ENCODE results near the gene ARL6IP5. TPM values are rescaled to one million over a fixed set of nuclear protein-coding genes. Genes with fewer than 3 reads are reported as not detected.

ARL6IP5 gene
- total RNA-seq, 1 experiment from 2014 or later: 31.2 TPM

DNA sequence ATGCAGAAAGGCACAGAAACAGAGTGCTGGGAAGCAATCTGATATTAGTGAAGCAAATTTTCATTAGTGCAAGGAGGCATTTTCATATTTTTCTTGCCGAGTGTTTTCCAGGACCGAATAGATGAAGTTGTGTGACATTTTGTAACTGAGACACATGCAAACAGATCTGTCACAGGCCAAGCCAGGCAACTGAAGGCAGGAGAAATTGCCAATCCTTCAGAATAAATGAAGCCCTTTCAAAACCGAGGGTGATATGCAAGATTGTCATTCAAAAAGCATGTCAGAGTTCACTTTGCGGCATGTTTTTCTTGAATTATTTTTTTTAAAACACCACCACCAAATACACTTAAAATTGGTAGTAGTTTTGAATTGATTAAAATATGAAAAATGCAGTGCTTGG is 31.4 kb downstream of the ARL6IP5 start:
- H3K36me3 ChIP-seq (ENCODE audit: control insufficient read depth, insufficient read depth, low read length): no peaks in the 10 kb centered on the region
- H3K4me3 ChIP-seq (ENCODE audit: low read depth, low read length): no peak overlapping the region
- no peak overlapping the region for H3K4me3 Mint-ChIP-seq (ENCODE audit: unreplicated experiment)
- BruUV-seq (replicated peaks): no TSS peak
- intact Hi-C loops (cut with micrococcal nuclease; ENCODE audit: unreplicated experiment): no loop called here
- DNase-seq: no peak
- H3K27me3 Mint-ChIP-seq (ENCODE audit: insufficient read depth, unreplicated experiment): no peaks in the 10 kb centered on the region
- TF ChIP-seq, protein P1, sequence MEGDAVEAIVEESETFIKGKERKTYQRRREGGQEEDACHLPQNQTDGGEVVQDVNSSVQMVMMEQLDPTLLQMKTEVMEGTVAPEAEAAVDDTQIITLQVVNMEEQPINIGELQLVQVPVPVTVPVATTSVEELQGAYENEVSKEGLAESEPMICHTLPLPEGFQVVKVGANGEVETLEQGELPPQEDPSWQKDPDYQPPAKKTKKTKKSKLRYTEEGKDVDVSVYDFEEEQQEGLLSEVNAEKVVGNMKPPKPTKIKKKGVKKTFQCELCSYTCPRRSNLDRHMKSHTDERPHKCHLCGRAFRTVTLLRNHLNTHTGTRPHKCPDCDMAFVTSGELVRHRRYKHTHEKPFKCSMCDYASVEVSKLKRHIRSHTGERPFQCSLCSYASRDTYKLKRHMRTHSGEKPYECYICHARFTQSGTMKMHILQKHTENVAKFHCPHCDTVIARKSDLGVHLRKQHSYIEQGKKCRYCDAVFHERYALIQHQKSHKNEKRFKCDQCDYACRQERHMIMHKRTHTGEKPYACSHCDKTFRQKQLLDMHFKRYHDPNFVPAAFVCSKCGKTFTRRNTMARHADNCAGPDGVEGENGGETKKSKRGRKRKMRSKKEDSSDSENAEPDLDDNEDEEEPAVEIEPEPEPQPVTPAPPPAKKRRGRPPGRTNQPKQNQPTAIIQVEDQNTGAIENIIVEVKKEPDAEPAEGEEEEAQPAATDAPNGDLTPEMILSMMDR (IDR thresholded peaks at IDR 0.05; ENCODE audit: insufficient read depth in 1 of 2, low read depth in 1 of 2, low read length in 1 of 2, severe bottlenecking in 1 of 2, unreplicated experiment in 1 of 2): no peak
- H3K9me3 ChIP-seq: no peaks in the 10 kb centered on the region
- no peaks in the 10 kb centered on the region for H3K4me1 Mint-ChIP-seq (ENCODE audit: low read depth, unreplicated experiment)
- ChIA-PET POLR2A (no interaction called here), CTCF (no interaction called here)
- H3K27ac Mint-ChIP-seq (ENCODE audit: unreplicated experiment): no peak overlapping the region
- no peaks in the 10 kb centered on the region for H3K27me3 ChIP-seq (replicated peaks; ENCODE audit: control insufficient read depth, insufficient read depth, low read length)
- H3K4me1 ChIP-seq: peaks cover 8% of the 10 kb centered on the region; the same call in 1 of the 2 replicates
- H3K36me3 Mint-ChIP-seq (ENCODE audit: insufficient read depth, unreplicated experiment): no peaks in the 10 kb centered on the region
- H3K9me3 Mint-ChIP-seq (ENCODE audit: unreplicated experiment): no peaks in the 10 kb centered on the region

DNA sequence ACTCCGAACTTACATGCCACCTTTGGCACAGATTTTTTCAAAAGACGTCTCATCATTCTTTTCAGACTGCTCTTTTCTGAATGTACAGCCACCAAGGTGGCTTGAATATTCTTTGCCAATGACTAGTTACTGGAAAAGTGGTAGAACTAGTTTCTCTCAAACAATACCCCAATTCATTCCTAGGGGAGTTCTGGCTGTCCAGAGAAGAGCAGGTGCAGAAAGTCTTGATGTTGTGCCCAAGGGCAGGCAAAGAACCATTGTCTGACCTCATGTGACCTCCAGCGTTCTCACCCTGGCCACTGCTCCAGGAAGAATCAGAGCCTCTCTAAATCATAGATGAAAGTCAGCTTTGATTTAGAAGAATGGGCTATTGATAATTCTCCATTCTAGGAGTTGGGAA is 32.2 kb downstream of the ARL6IP5 start:
- CTCF ChIA-PET: no interaction called here
- Mint-ChIP-seq H3K27ac (ENCODE audit: unreplicated experiment) (no peak overlapping the region), H3K27me3 (ENCODE audit: insufficient read depth, unreplicated experiment) (no peaks in the 10 kb centered on the region), H3K4me1 (ENCODE audit: low read depth, unreplicated experiment) (no peaks in the 10 kb centered on the region), H3K4me3 (ENCODE audit: unreplicated experiment) (no peak overlapping the region), H3K9me3 (ENCODE audit: unreplicated experiment) (no peaks in the 10 kb centered on the region), H3K36me3 (ENCODE audit: insufficient read depth, unreplicated experiment) (no peaks in the 10 kb centered on the region)
- Histone ChIP-seq H3K27me3 (replicated peaks; ENCODE audit: control insufficient read depth, insufficient read depth, low read length) (no peaks in the 10 kb centered on the region), H3K4me3 (ENCODE audit: low read depth, low read length) (no peak overlapping the region), H3K4me1 (peaks cover 8% of the 10 kb centered on the region; the same call in 1 of the 2 replicates), H3K36me3 (ENCODE audit: control insufficient read depth, insufficient read depth, low read length) (no peaks in the 10 kb centered on the region), H3K9me3 (no peaks in the 10 kb centered on the region)
- intact Hi-C loops (cut with micrococcal nuclease; ENCODE audit: unreplicated experiment): no loop called here
- POLR2A ChIA-PET: no interaction called here
- BruUV-seq (replicated peaks): no TSS peak
- DNase-seq: peak; percentile 18 to 43
- TF ChIP-seq, protein P1 (IDR thresholded peaks at IDR 0.05; ENCODE audit: insufficient read depth in 1 of 2, low read depth in 1 of 2, low read length in 1 of 2, severe bottlenecking in 1 of 2, unreplicated experiment in 1 of 2): no peak

DNA sequence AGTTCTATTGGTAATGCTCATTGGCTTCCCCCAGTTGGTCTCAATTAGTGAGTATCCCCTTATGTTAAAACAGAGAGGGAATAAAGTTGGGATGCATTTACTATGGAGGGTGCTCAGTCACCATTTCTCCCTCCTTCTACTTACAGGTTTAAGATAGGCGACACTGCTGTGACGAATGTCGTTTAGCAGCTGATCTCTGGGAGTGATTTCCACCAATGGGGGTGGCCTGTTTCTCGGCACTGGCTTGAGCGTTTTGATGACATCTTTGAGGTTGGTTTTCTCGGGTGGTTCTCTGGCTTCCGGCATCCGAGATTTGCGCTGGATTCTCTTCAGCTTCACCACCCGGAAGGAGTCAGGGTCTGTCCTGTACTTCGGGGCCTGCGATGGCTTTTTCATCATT is 33.8 kb downstream of the ARL6IP5 start:
- no peak overlapping the region for H3K4me3 ChIP-seq (ENCODE audit: low read depth, low read length)
- TF ChIP-seq, protein P1 (IDR thresholded peaks at IDR 0.05; ENCODE audit: insufficient read depth in 1 of 2, low read depth in 1 of 2, low read length in 1 of 2, severe bottlenecking in 1 of 2, unreplicated experiment in 1 of 2): no peak
- no peaks in the 10 kb centered on the region for H3K9me3 Mint-ChIP-seq (ENCODE audit: unreplicated experiment)
- intact Hi-C loops (cut with micrococcal nuclease; ENCODE audit: unreplicated experiment): no loop called here
- POLR2A ChIA-PET: no interaction called here
- H3K4me1 Mint-ChIP-seq (ENCODE audit: low read depth, unreplicated experiment): no peaks in the 10 kb centered on the region
- no peaks in the 10 kb centered on the region for H3K36me3 ChIP-seq (ENCODE audit: control insufficient read depth, insufficient read depth, low read length)
- CTCF ChIA-PET: no interaction called here
- peaks cover 8% of the 10 kb centered on the region; the same call in 1 of the 2 replicates for H3K4me1 ChIP-seq
- no peaks in the 10 kb centered on the region for H3K9me3 ChIP-seq
- H3K27me3 Mint-ChIP-seq (ENCODE audit: insufficient read depth, unreplicated experiment): no peaks in the 10 kb centered on the region
- no TSS peak for BruUV-seq (replicated peaks)
- H3K27ac Mint-ChIP-seq (ENCODE audit: unreplicated experiment): no peak overlapping the region
- H3K27me3 ChIP-seq (replicated peaks; ENCODE audit: control insufficient read depth, insufficient read depth, low read length): no peaks in the 10 kb centered on the region
- no peak for DNase-seq
- H3K36me3 Mint-ChIP-seq (ENCODE audit: insufficient read depth, unreplicated experiment): no peaks in the 10 kb centered on the region
- H3K4me3 Mint-ChIP-seq (ENCODE audit: unreplicated experiment): no peak overlapping the region
